ENCODE data around the gene TCFL5.
A peak's percentile ranks its signal among the peaks of the same experiment; 100 is the strongest.

The TCFL5 gene

DNA sequence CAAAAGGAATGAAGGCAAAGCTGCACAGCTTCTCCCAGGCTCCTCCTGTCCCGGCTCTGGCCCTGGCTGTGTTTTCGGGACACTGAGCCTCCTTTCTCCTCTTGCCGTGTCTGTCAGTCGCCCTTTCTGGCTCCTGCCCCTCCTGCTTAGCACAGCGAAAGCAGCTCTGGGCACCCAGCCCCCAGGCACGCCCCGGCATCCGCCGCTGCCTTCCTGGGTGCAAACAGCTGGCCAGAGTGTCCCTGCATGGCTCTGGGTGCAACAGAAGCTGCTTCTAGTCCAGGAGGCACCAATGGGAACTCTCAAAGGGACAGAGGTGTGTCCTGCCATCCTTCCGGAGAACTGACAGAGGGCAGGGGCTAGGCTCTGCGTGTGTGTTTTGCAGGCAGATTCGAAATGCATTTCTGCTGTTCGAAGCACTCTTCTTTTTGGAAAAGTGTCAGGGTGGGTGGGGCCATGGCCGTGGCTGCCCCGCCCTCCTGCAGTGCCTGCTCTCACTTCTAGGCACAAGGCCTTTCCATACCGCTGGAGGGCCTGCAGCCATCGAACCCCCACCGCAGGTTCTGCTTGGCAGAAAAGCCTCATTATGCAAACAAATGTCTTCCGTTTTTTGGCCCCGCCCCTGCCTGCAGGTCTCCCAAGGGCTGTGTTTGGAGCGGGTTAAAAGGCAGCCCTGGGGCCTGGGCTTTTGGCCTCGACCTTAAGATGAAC lies 29.3 kb downstream of the TCFL5 start:
- Mint-ChIP-seq H3K4me1 (peaks cover 42% of the 10 kb centered on the region), H3K9me3 (no peaks in the 10 kb centered on the region), H3K27ac (peak overlapping the region; percentile 48), H3K36me3 (ENCODE audit: low read depth) (no peaks in the 10 kb centered on the region), H3K4me3 (no peak overlapping the region), H3K27me3 (ENCODE audit: low read depth, poor library complexity) (peaks cover 3% of the 10 kb centered on the region)
- TF ChIP-seq, protein P1, sequence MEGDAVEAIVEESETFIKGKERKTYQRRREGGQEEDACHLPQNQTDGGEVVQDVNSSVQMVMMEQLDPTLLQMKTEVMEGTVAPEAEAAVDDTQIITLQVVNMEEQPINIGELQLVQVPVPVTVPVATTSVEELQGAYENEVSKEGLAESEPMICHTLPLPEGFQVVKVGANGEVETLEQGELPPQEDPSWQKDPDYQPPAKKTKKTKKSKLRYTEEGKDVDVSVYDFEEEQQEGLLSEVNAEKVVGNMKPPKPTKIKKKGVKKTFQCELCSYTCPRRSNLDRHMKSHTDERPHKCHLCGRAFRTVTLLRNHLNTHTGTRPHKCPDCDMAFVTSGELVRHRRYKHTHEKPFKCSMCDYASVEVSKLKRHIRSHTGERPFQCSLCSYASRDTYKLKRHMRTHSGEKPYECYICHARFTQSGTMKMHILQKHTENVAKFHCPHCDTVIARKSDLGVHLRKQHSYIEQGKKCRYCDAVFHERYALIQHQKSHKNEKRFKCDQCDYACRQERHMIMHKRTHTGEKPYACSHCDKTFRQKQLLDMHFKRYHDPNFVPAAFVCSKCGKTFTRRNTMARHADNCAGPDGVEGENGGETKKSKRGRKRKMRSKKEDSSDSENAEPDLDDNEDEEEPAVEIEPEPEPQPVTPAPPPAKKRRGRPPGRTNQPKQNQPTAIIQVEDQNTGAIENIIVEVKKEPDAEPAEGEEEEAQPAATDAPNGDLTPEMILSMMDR (IDR thresholded peaks at IDR 0.05) = no peak
- no peak for DNase-seq

DNA sequence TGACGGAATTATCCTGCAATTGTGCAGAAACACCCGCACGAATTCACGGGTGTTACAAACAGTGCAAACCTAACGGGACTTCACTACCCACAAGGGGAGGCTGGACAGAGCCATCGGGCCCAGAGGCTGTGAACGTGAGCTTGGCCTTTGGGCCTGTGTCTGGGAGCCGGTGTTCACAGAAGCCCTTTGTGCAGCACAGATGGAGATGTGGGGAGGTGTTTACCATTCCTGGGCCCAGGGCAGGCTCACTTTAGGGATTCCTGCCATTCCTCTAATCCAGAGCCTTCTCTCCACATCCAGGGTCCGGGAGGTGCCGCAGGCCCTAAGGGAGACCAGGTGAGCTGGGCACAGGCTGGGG lies 29.8 kb downstream of the TCFL5 start:
- peak overlapping the region; percentile 48 for H3K27ac Mint-ChIP-seq
- H3K4me1 Mint-ChIP-seq = peaks cover 42% of the 10 kb centered on the region
- no peak overlapping the region for H3K4me3 Mint-ChIP-seq
- peaks cover 3% of the 10 kb centered on the region for H3K27me3 Mint-ChIP-seq (ENCODE audit: low read depth, poor library complexity)
- no peaks in the 10 kb centered on the region for H3K36me3 Mint-ChIP-seq (ENCODE audit: low read depth)
- no peak for DNase-seq
- TF ChIP-seq, protein P1 (IDR thresholded peaks at IDR 0.05) = no peak
- H3K9me3 Mint-ChIP-seq = no peaks in the 10 kb centered on the region

DNA sequence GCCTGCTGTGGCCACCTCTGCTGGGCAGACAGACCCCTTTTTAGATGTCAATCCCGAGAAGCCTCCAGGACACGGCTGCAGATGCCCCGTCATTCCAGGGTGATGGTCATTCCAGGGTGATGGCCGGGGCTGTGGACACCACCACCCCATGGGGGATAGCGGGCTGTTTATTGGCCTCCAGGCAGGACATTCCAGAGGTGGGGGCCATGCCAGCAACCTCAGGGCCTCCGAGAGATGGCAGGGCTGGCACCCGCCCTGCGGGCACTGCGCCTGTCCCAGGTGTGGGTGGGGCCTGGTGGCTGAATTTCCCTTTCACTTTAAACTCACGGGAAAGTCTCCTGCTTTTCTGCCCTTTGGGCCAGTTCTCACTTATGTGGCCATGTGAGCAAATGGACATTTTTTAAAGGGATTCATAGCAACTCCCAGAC lies 30.2 kb downstream of the TCFL5 start:
- Mint-ChIP-seq H3K36me3 (ENCODE audit: low read depth) (no peaks in the 10 kb centered on the region), H3K4me1 (peaks cover 37% of the 10 kb centered on the region), H3K27me3 (ENCODE audit: low read depth, poor library complexity) (peaks cover 3% of the 10 kb centered on the region), H3K27ac (peak overlapping the region; percentile 48), H3K4me3 (no peak overlapping the region), H3K9me3 (no peaks in the 10 kb centered on the region)
- no peak for DNase-seq
- TF ChIP-seq, protein P1 (IDR thresholded peaks at IDR 0.05) = no peak

DNA sequence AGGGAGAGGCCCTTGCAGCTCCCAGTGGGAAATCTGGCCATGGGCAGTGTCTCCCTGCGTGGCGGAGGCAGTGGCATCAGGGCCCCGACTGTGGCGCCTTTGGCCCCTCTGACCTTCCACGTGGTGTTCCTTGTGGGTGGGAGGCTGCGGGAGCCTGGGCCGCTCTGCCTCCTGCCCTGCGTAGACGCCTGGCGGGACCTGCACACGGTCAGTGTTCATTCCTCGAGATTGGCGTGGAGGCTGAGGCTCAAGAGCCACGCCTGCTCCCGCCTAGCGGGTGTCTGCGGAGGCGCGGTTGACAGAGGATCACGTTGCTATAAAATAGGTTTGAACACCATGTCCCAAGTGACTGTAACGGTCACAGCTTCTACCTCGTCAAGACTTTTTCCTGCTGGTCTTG lies 30.8 kb downstream of the TCFL5 start:
- no peak overlapping the region for H3K27ac Mint-ChIP-seq
- peaks cover 33% of the 10 kb centered on the region for H3K4me1 Mint-ChIP-seq
- DNase-seq = no peak
- H3K4me3 Mint-ChIP-seq = no peak overlapping the region
- H3K9me3 Mint-ChIP-seq = no peaks in the 10 kb centered on the region
- peaks cover 3% of the 10 kb centered on the region for H3K27me3 Mint-ChIP-seq (ENCODE audit: low read depth, poor library complexity)
- TF ChIP-seq, protein P1 (IDR thresholded peaks at IDR 0.05) = no peak
- H3K36me3 Mint-ChIP-seq (ENCODE audit: low read depth) = no peaks in the 10 kb centered on the region

DNA sequence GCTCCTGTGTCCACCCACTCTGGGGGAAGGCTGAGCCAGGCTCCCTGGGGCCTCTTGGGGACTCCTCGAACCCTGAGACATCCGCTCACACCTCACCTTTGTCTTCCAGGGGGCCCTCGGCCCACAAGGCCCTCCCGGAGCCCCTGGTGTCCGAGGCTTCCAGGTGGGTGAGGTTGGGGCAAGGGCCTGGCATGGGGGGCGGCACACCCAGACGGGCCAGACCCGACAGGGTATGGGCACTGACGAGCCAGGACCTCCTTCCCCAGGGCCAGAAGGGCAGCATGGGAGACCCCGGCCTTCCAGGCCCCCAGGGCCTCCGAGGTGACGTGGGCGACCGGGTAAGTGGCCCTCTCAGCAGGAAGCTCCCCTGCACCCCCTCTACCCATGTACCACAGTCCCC lies 31.4 kb downstream of the TCFL5 start:
- no peak for DNase-seq
- peaks cover 27% of the 10 kb centered on the region for H3K4me1 Mint-ChIP-seq
- H3K27me3 Mint-ChIP-seq (ENCODE audit: low read depth, poor library complexity) = peaks cover 3% of the 10 kb centered on the region
- TF ChIP-seq, protein P1 (IDR thresholded peaks at IDR 0.05) = no peak
- no peak overlapping the region for H3K4me3 Mint-ChIP-seq
- H3K9me3 Mint-ChIP-seq = no peaks in the 10 kb centered on the region
- no peaks in the 10 kb centered on the region for H3K36me3 Mint-ChIP-seq (ENCODE audit: low read depth)
- H3K27ac Mint-ChIP-seq = no peak overlapping the region

Data from nephron progenitor cell (in vitro differentiated cells).